Activated CD8-positive, alpha-beta memory T cell treated with anti-CD3 and anti-CD28 coated beads for 48 hours (primary cell): Measurements from ENCODE around the gene KRTCAP2.

ENCODE experiments used
- DNase-seq, 3 experiments: peaks; one replicate each; pipeline ENCODE4 v3.0.0-alpha.2; 2020; ENCODE audit warnings: low read depth in 2 of 3, low spot score in 2 of 3

The KRTCAP2 gene

GRCh38 chr1:155135415-155136028, 37.6 kb downstream of the KRTCAP2 start, which contains the start of gene SLC50A1:
SLC50A1 (plus strand) TSS chr1:155135852; CDS start chr1:155135912, 60 bp downstream.
- DNase-seq = peak; percentile 84 to 91 (median 85)

GRCh38 chr1:155134880-155135414, 38.2 kb downstream of the KRTCAP2 start:
- peak in 2 of 3 experiments; percentile 38 to 45 for DNase-seq

- no peak for DNase-seq
Observed at GRCh38 chr1:155134322-155134721, 38.8 kb downstream of the KRTCAP2 start.

- DNase-seq = no peak
Observed at GRCh38 chr1:155133799-155134281, 39.3 kb downstream of the KRTCAP2 start.

GRCh38 chr1:155131856-155132255, 41.2 kb downstream of the KRTCAP2 start:
- no peak for DNase-seq

- no peak for DNase-seq
Observed at GRCh38 chr1:155131285-155131684, 41.8 kb downstream of the KRTCAP2 start.

- no peak for DNase-seq
Observed at GRCh38 chr1:155130272-155131006, 42.7 kb downstream of the KRTCAP2 start.

- no peak for DNase-seq
Observed at GRCh38 chr1:155128755-155129473, 44.2 kb downstream of the KRTCAP2 start.

- no peak for DNase-seq
Observed at GRCh38 chr1:155127967-155128754, 44.9 kb downstream of the KRTCAP2 start.

- DNase-seq = peak in 1 of 3 experiments; percentile 18
Observed at GRCh38 chr1:155127105-155127966, 45.8 kb downstream of the KRTCAP2 start, which contains the start of gene EFNA1. EFNA1 (plus strand) TSS chr1:155127876; CDS start chr1:155127978, 102 bp downstream.

- DNase-seq = no peak
Observed at GRCh38 chr1:155126556-155127104, 46.5 kb downstream of the KRTCAP2 start.

- no peak for DNase-seq
Observed at GRCh38 chr1:155125946-155126555, 47.1 kb downstream of the KRTCAP2 start.

- no peak for DNase-seq
Observed at GRCh38 chr1:155125511-155125945, 47.6 kb downstream of the KRTCAP2 start.

GRCh38 chr1:155124503-155125463, 48.3 kb downstream of the KRTCAP2 start:
- DNase-seq = no peak

GRCh38 chr1:155123801-155124200, 49.3 kb downstream of the KRTCAP2 start:
- DNase-seq = no peak

GRCh38 chr1:155122308-155122707, 50.8 kb downstream of the KRTCAP2 start:
- DNase-seq = no peak

GRCh38 chr1:155121249-155121648, 51.9 kb downstream of the KRTCAP2 start:
- no peak for DNase-seq

- DNase-seq = no peak
Observed at GRCh38 chr1:155120253-155120652, 52.9 kb downstream of the KRTCAP2 start.
